H1 (cell line): ENCODE data around the gene TM2D1. TPM values are rescaled to one million over a fixed set of nuclear protein-coding genes. Genes with fewer than 3 reads are reported as not detected.

Source experiments
- CTCF ChIA-PET: fragments of 300-600 bp; sonication (Branson Sonifier 250); formaldehyde crosslinking; loops from one replicate; lab custom pipeline; 2021; ENCODE audit not compliant: partially characterized antibody; lab: Charles Lee
- POLR2A ChIA-PET: fragments of 300-600 bp; sonication (Branson Sonifier 250); formaldehyde crosslinking; loops from one replicate; lab custom pipeline; 2021; ENCODE audit warnings: inconsistent platforms; ENCODE audit not compliant: partially characterized antibody; lab: Charles Lee
- DNase-seq, 2 experiments: peaks; one replicate each; pipeline versions ENCODE4 v3.0.0 to v3.0.0-alpha.2; 2010 to 2022; ENCODE audit warnings: low spot score in 2 of 2, low read depth in 1 of 2, mixed read lengths in 1 of 2
- FAIRE-seq: peaks from 2 replicates; lab custom pipeline; 2011; peaks lifted over from hg19 to GRCh38; lab: Jason Lieb, UNC
- H2AFZ ChIP-seq: 2 replicates; pipeline ENCODE4 v1.8.1; 2012; ENCODE audit warnings: low read length, inconsistent platforms
- H2AK5ac ChIP-seq: 2 replicates; pipeline ENCODE4 v1.6.1; 2013; ENCODE audit warnings: low read depth, low read length
- H2BK120ac ChIP-seq: replicated peaks from 2 replicates; pipeline ENCODE3; 2013; ENCODE audit warnings: low read depth, low read length, inconsistent platforms
- H2BK12ac ChIP-seq: 2 replicates; pipeline ENCODE4 v1.6.1; 2013; ENCODE audit warnings: low read depth, low read length
- H2BK15ac ChIP-seq: 2 replicates; pipeline ENCODE4 v1.6.1; 2013; ENCODE audit warnings: low read length
- H2BK20ac ChIP-seq: 2 replicates; pipeline ENCODE4 v1.6.1; 2013; ENCODE audit warnings: low read length
- H2BK5ac ChIP-seq: 2 replicates; pipeline ENCODE4 v1.6.1; 2013; ENCODE audit warnings: low read depth, low read length
- H3K14ac ChIP-seq: 2 replicates; pipeline ENCODE4 v1.6.1; 2013; ENCODE audit warnings: inconsistent platforms; ENCODE audit not compliant: insufficient read length
- H3K18ac ChIP-seq: 2 replicates; pipeline ENCODE4 v1.6.1; 2013; ENCODE audit warnings: low read length; ENCODE audit errors: extremely low read depth
- H3K23ac ChIP-seq: 2 replicates; pipeline ENCODE4 v1.6.1; 2013; ENCODE audit warnings: inconsistent platforms; ENCODE audit not compliant: insufficient read length
- H3K23me2 ChIP-seq: 2 replicates; pipeline ENCODE4 v1.6.1; 2013; ENCODE audit warnings: low read depth, low read length
- H3K27ac ChIP-seq: 2 replicates; pipeline ENCODE4 v1.6.1; 2011; ENCODE audit warnings: low read depth, low read length, inconsistent platforms
- H3K27me3 ChIP-seq, 4 experiments: replicated peaks in 1 of 4; 1 replicate in 1 of 4; 2 replicates in 3 of 4; pipeline versions ENCODE4 v1.6.1 to v1.8.1; 2011 to 2013; ENCODE audit warnings: low read length in 3 of 4, mild to moderate bottlenecking in 3 of 4, inconsistent platforms in 2 of 4, mixed read lengths in 2 of 4, moderate library complexity in 1 of 4; ENCODE audit not compliant: control insufficient read depth in 3 of 4, insufficient read depth in 3 of 4; ENCODE audit errors: extremely low read depth in 1 of 4
- H3K36me3 ChIP-seq, 4 experiments: 2 replicates each; pipeline versions ENCODE4 v1.6.1 to v1.8.1; 2011 to 2013; ENCODE audit warnings: mild to moderate bottlenecking in 4 of 4, low read length in 3 of 4, moderate library complexity in 2 of 4, control low read depth in 1 of 4, inconsistent platforms in 1 of 4; ENCODE audit not compliant: insufficient read depth in 4 of 4, control insufficient read depth in 2 of 4
- H3K4ac ChIP-seq: replicated peaks from 2 replicates; pipeline ENCODE3; 2013; ENCODE audit warnings: low read length, low read depth, mixed read lengths, inconsistent platforms; ENCODE audit not compliant: insufficient read length
- H3K4me1 ChIP-seq, 4 experiments: replicated peaks in 1 of 4; 1 replicate in 1 of 4; 2 replicates in 3 of 4; pipeline versions ENCODE4 v1.6.1 to v1.8.1; 2011 to 2013; ENCODE audit warnings: low read length in 3 of 4, inconsistent platforms in 2 of 4, mixed read lengths in 1 of 4; ENCODE audit not compliant: insufficient read depth in 4 of 4, control insufficient read depth in 3 of 4
- H3K4me2 ChIP-seq, 2 experiments: 2 replicates each; pipeline versions ENCODE4 v1.6.1 to v1.8.1; 2011 to 2013; ENCODE audit warnings: low read depth in 2 of 2, low read length in 2 of 2, control low read depth in 1 of 2, inconsistent platforms in 1 of 2, mild to moderate bottlenecking in 1 of 2; ENCODE audit not compliant: insufficient read depth in 1 of 2
- H3K4me3 ChIP-seq, 4 experiments: fragments of 200-600, 300-600 bp in 1 of 4; sonication (generic), shearing (Covaris generic), sonication (Bioruptor Twin) in 1 of 4; 2 replicates each; pipeline versions ENCODE4 v1.5.1 to v1.8.1; 2011 to 2016; ENCODE audit warnings: low read length in 4 of 4, low read depth in 3 of 4, control low read depth in 2 of 4, inconsistent platforms in 2 of 4, mild to moderate bottlenecking in 2 of 4, mixed read lengths in 1 of 4, moderate library complexity in 1 of 4; ENCODE audit not compliant: insufficient read depth in 2 of 4; ENCODE audit errors: extremely low read depth in 1 of 4
- H3K56ac ChIP-seq: replicated peaks from 2 replicates; pipeline ENCODE3; 2013; ENCODE audit warnings: low read depth, mild to moderate bottlenecking, mixed read lengths, low read length, inconsistent platforms; ENCODE audit not compliant: insufficient read length
- H3K79me1 ChIP-seq: 2 replicates; pipeline ENCODE4 v1.6.1; 2013; ENCODE audit warnings: low read depth, low read length, control low read depth
- H3K79me2 ChIP-seq, 2 experiments: 2 replicates each; pipeline versions ENCODE4 v1.6.1 to v1.8.1; 2012 to 2013; ENCODE audit warnings: low read length in 2 of 2, mild to moderate bottlenecking in 2 of 2, inconsistent platforms in 1 of 2; ENCODE audit not compliant: insufficient read depth in 2 of 2, control insufficient read depth in 1 of 2
- H3K9ac ChIP-seq, 4 experiments: replicated peaks in 1 of 4; 1 replicate in 1 of 4; 2 replicates in 3 of 4; pipeline versions ENCODE4 v1.6.1 to v1.8.1; 2011 to 2013; ENCODE audit warnings: low read depth in 3 of 4, low read length in 3 of 4, control low read depth in 2 of 4, mild to moderate bottlenecking in 2 of 4, moderate library complexity in 2 of 4, inconsistent platforms in 1 of 4; ENCODE audit errors: extremely low read depth in 1 of 4
- H3K9me3 ChIP-seq, 2 experiments: 2 replicates each; pipeline versions ENCODE4 v1.6.1 to v1.8.1; 2012 to 2013; ENCODE audit warnings: mild to moderate bottlenecking in 2 of 2, moderate library complexity in 2 of 2, control low read depth in 1 of 2, inconsistent platforms in 1 of 2, low read depth in 1 of 2, low read length in 1 of 2, mixed read lengths in 1 of 2; ENCODE audit not compliant: insufficient read depth in 2 of 2
- H4K20me1 ChIP-seq, 2 experiments: replicated peaks in 1 of 2; 2 replicates each; pipeline versions ENCODE3 to v1.8.1; 2011 to 2013; ENCODE audit warnings: inconsistent platforms in 2 of 2, low read length in 2 of 2, mild to moderate bottlenecking in 1 of 2; ENCODE audit not compliant: insufficient read depth in 2 of 2, control insufficient read depth in 1 of 2
- H4K5ac ChIP-seq: 2 replicates; pipeline ENCODE4 v1.6.1; 2013; ENCODE audit warnings: low read length, low read depth, mixed read lengths, inconsistent platforms; ENCODE audit not compliant: insufficient read length
- H4K8ac ChIP-seq: 2 replicates; pipeline ENCODE4 v1.8.0; 2013; ENCODE audit warnings: mild to moderate bottlenecking, moderate library complexity, low read length, inconsistent platforms; ENCODE audit not compliant: insufficient read depth; ENCODE audit errors: extremely low read depth
- H4K91ac ChIP-seq: replicated peaks from 2 replicates; pipeline ENCODE3; 2013; ENCODE audit warnings: low read length, mixed read lengths, inconsistent platforms; ENCODE audit not compliant: insufficient read length
- KDM1A ChIP-seq: fragments of 200-600, 300-600 bp; sonication (generic); IDR thresholded peaks from 2 replicates; pipeline ENCODE4 v1.7.1; 2016; ENCODE audit warnings: mild to moderate bottlenecking, low read length, borderline replicate concordance
- MAFK ChIP-seq: IDR thresholded peaks from 2 replicates; pipeline ENCODE4 v1.6.1; 2012; ENCODE audit warnings: low read depth, mild to moderate bottlenecking, improper control_type of control experiment, low read length
- PHF8 ChIP-seq: fragments of 200-600 bp; sonication (generic); conservative IDR thresholded peaks from 2 replicates; pipeline ENCODE4 v1.7.1; 2012; ENCODE audit warnings: low read depth, mild to moderate bottlenecking, inconsistent platforms, low read length, moderate library complexity
- POLR2AphosphoS5 ChIP-seq: IDR thresholded peaks from 2 replicates; pipeline ENCODE4 v1.6.1; 2011; ENCODE audit warnings: low read depth, low read length
- POU5F1 ChIP-seq: IDR thresholded peaks from 2 replicates; pipeline ENCODE4 v1.6.1; 2011; ENCODE audit warnings: low read depth, mild to moderate bottlenecking, low read length, moderate library complexity
- RAD21 ChIP-seq, 2 experiments: IDR thresholded peaks in 1 of 2; conservative IDR thresholded peaks in 1 of 2; 2 replicates each; pipeline ENCODE4 v1.6.1; 2011; ENCODE audit warnings: low read depth in 2 of 2, low read length in 2 of 2, improper control_type of control experiment in 1 of 2, inconsistent platforms in 1 of 2, mild to moderate bottlenecking in 1 of 2, moderate library complexity in 1 of 2
- RNF2 ChIP-seq: fragments of 200-900, 300-1000 bp; sonication (generic); IDR thresholded peaks from 2 replicates; pipeline ENCODE4 v1.7.1; 2016; ENCODE audit warnings: borderline replicate concordance, low read depth, mild to moderate bottlenecking, antibody characterized with exemption, low read length; ENCODE audit not compliant: poor library complexity, severe bottlenecking; ENCODE audit errors: missing control alignments
- SIX5 ChIP-seq: IDR thresholded peaks from 2 replicates; pipeline ENCODE4 v1.6.1; 2011; ENCODE audit warnings: mild to moderate bottlenecking, low read depth, low read length
- SP1 ChIP-seq: IDR thresholded peaks from 2 replicates; pipeline ENCODE4 v1.6.1; 2011; ENCODE audit warnings: low read depth, low read length
- SP2 ChIP-seq: IDR thresholded peaks from 2 replicates; pipeline ENCODE4 v1.6.1; 2012; ENCODE audit warnings: mild to moderate bottlenecking, low read length, inconsistent platforms
- SP4 ChIP-seq: IDR thresholded peaks from 2 replicates; pipeline ENCODE4 v1.6.1; 2012; ENCODE audit warnings: low read length, inconsistent platforms
- TEAD4 ChIP-seq: IDR thresholded peaks from 2 replicates; pipeline ENCODE4 v1.6.1; 2012; ENCODE audit warnings: low read depth, low read length, inconsistent platforms, mixed read lengths
- WGBS, 2 experiments: shearing (Covaris generic) in 1 of 2; methylation state at CpG; one replicate each; pipeline versions ENCODE4 v1.1.6 to v1.1.7; 2013 to 2015; ENCODE audit warnings: low lambda C conversion rate in 2 of 2, mixed read lengths in 2 of 2, inconsistent platforms in 1 of 2, low coverage in 1 of 2, missing lambda C conversion rate in 1 of 2; ENCODE audit not compliant: insufficient replicate concordance in 2 of 2, insufficient coverage in 1 of 2, insufficient read length in 1 of 2; ENCODE audit errors: extremely low coverage in 1 of 2, missing lambda C conversion rate in 1 of 2; 5-methylcytosine and 5-hydroxymethylcytosine counted together
- polyA plus RNA-seq, 7 experiments: library from polyadenylated mRNA; depleted of rRNA in 3 of 7; stranded (reverse) in 5 of 7; unstranded in 2 of 7; fragments of >200 nt in 5 of 7; fragments of 200-250 nt in 2 of 7; gene quantifications; 1 replicate in 5 of 7; 2 replicates in 1 of 7; 4 replicates in 1 of 7; pipeline versions ENCODE4 v1.2.1 to v1.2.3, GENCODE V29; 2011 to 2013; ENCODE audit warnings: missing spikeins in 2 of 7, mixed read lengths in 2 of 7
- total RNA-seq: library from RNA; stranded (reverse); fragmentation: NEBNext Ultra II Directional; extraction: Animal tissue kit (Norgen Biotek cat#: 25700); gene quantifications from 2 replicates; pipeline ENCODE4 v1.2.1, GENCODE V29; 2021
- TF ChIP-seq, protein P1 (sequence below): IDR thresholded peaks from 2 replicates; pipeline ENCODE4 v1.6.1; 2012; ENCODE audit warnings: low read length, inconsistent platforms

TM2D1 gene
- total and polyA plus RNA-seq, 2 of the 8 experiments (the other 6 are each of a cell fraction or from before 2014, with no cell fraction given) = 17.7 to 20.5 TPM

DNA sequence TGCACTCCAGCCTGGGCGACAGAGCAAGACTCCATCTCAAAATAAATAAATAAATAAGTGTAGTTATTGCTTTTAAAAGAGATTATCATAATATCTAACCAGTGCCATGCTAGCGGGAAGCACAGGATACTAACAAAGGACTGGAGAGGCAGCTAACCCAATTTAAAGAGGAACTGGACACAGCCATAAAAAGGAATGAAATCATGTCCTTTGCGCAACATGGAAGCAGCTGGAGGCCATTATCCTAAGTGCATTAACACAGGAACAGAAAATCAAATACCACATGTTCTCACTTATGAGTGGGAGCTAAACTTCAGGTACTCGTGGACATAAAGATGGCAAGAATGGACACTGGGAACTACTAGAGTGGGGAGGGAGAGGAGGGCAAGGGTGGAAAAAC lies 54.9 kb downstream of the TM2D1 start:
- H2BK120ac ChIP-seq = no peak overlapping the region
- no peak overlapping the region for H3K27ac ChIP-seq
- no peak overlapping the region for H3K4ac ChIP-seq
- H2BK15ac ChIP-seq = no peak overlapping the region
- H3K23ac ChIP-seq = no peak overlapping the region
- POLR2A ChIA-PET = no interaction called here
- H3K14ac ChIP-seq = no peak overlapping the region
- H4K20me1 ChIP-seq = no peaks in the 10 kb centered on the region
- no peak overlapping the region for H4K91ac ChIP-seq
- DNase-seq (no peak), FAIRE-seq (no peak)
- H3K18ac ChIP-seq = no peak overlapping the region
- no peaks in the 10 kb centered on the region for H3K23me2 ChIP-seq
- no peaks in the 10 kb centered on the region for H3K36me3 ChIP-seq
- H3K4me2 ChIP-seq = no peak overlapping the region
- no peak overlapping the region for H2AK5ac ChIP-seq
- no peak overlapping the region for H2BK5ac ChIP-seq
- no peak overlapping the region for H2BK12ac ChIP-seq
- H3K27me3 ChIP-seq = no peaks in the 10 kb centered on the region; a peak in 1 of 7 replicates
- no peaks in the 10 kb centered on the region for H3K4me1 ChIP-seq
- no peak overlapping the region for H3K4me3 ChIP-seq
- H2BK20ac ChIP-seq = no peak overlapping the region
- WGBS, 2 experiments = 90% methylated on average over 4 of the region's 4 CpGs; no CpG with 5 or more reads in 1 of the 2 experiments
- H3K56ac ChIP-seq = no peak overlapping the region
- no peaks in the 10 kb centered on the region for H3K79me2 ChIP-seq
- H3K9ac ChIP-seq = no peak overlapping the region
- no peak overlapping the region for H4K5ac ChIP-seq
- H3K79me1 ChIP-seq = no peaks in the 10 kb centered on the region
- CTCF ChIA-PET = interaction anchor here (0.6 to 0.8 kb wide), 2 partner anchors 12 to 298 kb away, joined by 3 read pairs; no protein-coding TSS in a partner anchor
- no peaks in the 10 kb centered on the region for H3K9me3 ChIP-seq
- H2AFZ ChIP-seq = no peak overlapping the region
- H4K8ac ChIP-seq = no peak overlapping the region
- TF ChIP-seq SIX5 = no peak
- TF ChIP-seq KDM1A = no peak
- no peak for TF ChIP-seq SP4
- TF ChIP-seq SP2 = no peak
- no peak for TF ChIP-seq POU5F1
- TF ChIP-seq POLR2AphosphoS5 = no peak
- no peak for TF ChIP-seq TEAD4
- TF ChIP-seq RNF2 = no peak
- TF ChIP-seq RAD21 (IDR thresholded peaks at IDR 0.05 in 1 of 2, conservative IDR thresholded peaks at IDR 0.05 in 1 of 2; ENCODE audit: low read depth in 2 of 2, low read length in 2 of 2) = no peak
- no peak for TF ChIP-seq SP1
- no peak for TF ChIP-seq PHF8
- TF ChIP-seq, protein P1, sequence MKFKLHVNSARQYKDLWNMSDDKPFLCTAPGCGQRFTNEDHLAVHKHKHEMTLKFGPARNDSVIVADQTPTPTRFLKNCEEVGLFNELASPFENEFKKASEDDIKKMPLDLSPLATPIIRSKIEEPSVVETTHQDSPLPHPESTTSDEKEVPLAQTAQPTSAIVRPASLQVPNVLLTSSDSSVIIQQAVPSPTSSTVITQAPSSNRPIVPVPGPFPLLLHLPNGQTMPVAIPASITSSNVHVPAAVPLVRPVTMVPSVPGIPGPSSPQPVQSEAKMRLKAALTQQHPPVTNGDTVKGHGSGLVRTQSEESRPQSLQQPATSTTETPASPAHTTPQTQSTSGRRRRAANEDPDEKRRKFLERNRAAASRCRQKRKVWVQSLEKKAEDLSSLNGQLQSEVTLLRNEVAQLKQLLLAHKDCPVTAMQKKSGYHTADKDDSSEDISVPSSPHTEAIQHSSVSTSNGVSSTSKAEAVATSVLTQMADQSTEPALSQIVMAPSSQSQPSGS = no peak
- no peak for TF ChIP-seq MAFK
